Neural crest cell (in vitro differentiated cells): ENCODE measurements around the gene MED16. TPM values are rescaled to one million over a fixed set of nuclear protein-coding genes. Genes with fewer than 3 reads are reported as not detected.

Experiments used
- DNase-seq: peaks from one replicate; pipeline ENCODE4 v3.0.0; 2021; ENCODE audit warnings: low read depth, mixed read lengths, low spot score
- H3K27ac Mint-ChIP-seq: one replicate; pipeline ENCODE4 v1.8.0; 2021; ENCODE audit warnings: mild to moderate bottlenecking, mixed read lengths; ENCODE audit not compliant: unreplicated experiment
- H3K27me3 Mint-ChIP-seq: 2 replicates; pipeline ENCODE4 v1.8.0; 2021; ENCODE audit warnings: low read depth, mild to moderate bottlenecking, mixed read lengths
- H3K36me3 Mint-ChIP-seq: 2 replicates; pipeline ENCODE4 v1.8.0; 2021; ENCODE audit warnings: low read depth, mild to moderate bottlenecking, mixed read lengths
- H3K4me1 Mint-ChIP-seq: 2 replicates; pipeline ENCODE4 v1.8.0; 2021; ENCODE audit warnings: mixed read lengths
- H3K4me3 Mint-ChIP-seq: one replicate; pipeline ENCODE4 v1.8.0; 2021; ENCODE audit warnings: mild to moderate bottlenecking, mixed read lengths
- H3K9me3 Mint-ChIP-seq: 2 replicates; pipeline ENCODE4 v1.8.0; 2021; ENCODE audit warnings: mixed read lengths
- total RNA-seq: library from RNA; stranded (reverse); gene quantifications from 2 replicates; pipeline ENCODE4 v1.2.1, GENCODE V29; 2021
- TF ChIP-seq, protein P1 (sequence below): fragments of 200-600 bp; sonication (generic); conservative IDR thresholded peaks from 2 replicates; pipeline ENCODE4 v1.5.0; 2021; ENCODE audit warnings: antibody characterized with exemption, mild to moderate bottlenecking

The MED16 gene
- total RNA-seq, 1 donor from 2014 or later = 77.7 TPM

- no peaks in the 10 kb centered on the region for H3K36me3 Mint-ChIP-seq
- H3K4me3 Mint-ChIP-seq = peak overlapping the region; percentile 49
- no peak for DNase-seq
- peaks cover 3% of the 10 kb centered on the region for H3K27me3 Mint-ChIP-seq
- H3K9me3 Mint-ChIP-seq = no peaks in the 10 kb centered on the region
- no peak overlapping the region for H3K27ac Mint-ChIP-seq
- TF ChIP-seq, protein P1, sequence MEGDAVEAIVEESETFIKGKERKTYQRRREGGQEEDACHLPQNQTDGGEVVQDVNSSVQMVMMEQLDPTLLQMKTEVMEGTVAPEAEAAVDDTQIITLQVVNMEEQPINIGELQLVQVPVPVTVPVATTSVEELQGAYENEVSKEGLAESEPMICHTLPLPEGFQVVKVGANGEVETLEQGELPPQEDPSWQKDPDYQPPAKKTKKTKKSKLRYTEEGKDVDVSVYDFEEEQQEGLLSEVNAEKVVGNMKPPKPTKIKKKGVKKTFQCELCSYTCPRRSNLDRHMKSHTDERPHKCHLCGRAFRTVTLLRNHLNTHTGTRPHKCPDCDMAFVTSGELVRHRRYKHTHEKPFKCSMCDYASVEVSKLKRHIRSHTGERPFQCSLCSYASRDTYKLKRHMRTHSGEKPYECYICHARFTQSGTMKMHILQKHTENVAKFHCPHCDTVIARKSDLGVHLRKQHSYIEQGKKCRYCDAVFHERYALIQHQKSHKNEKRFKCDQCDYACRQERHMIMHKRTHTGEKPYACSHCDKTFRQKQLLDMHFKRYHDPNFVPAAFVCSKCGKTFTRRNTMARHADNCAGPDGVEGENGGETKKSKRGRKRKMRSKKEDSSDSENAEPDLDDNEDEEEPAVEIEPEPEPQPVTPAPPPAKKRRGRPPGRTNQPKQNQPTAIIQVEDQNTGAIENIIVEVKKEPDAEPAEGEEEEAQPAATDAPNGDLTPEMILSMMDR = no peak
- H3K4me1 Mint-ChIP-seq = peaks cover 4% of the 10 kb centered on the region
These were observed 36.9 kb upstream of the MED16 start for GRCh38 chr19:929891-930258.

- Mint-ChIP-seq H3K9me3 (no peaks in the 10 kb centered on the region), H3K27ac (no peak overlapping the region), H3K27me3 (peaks cover under 1% of the 10 kb centered on the region), H3K4me1 (peaks cover 4% of the 10 kb centered on the region), H3K36me3 (no peaks in the 10 kb centered on the region), H3K4me3 (no peak overlapping the region)
- DNase-seq = no peak
- TF ChIP-seq, protein P1 = no peak
These were observed 36.4 kb upstream of the MED16 start for GRCh38 chr19:929203-929890.

DNA sequence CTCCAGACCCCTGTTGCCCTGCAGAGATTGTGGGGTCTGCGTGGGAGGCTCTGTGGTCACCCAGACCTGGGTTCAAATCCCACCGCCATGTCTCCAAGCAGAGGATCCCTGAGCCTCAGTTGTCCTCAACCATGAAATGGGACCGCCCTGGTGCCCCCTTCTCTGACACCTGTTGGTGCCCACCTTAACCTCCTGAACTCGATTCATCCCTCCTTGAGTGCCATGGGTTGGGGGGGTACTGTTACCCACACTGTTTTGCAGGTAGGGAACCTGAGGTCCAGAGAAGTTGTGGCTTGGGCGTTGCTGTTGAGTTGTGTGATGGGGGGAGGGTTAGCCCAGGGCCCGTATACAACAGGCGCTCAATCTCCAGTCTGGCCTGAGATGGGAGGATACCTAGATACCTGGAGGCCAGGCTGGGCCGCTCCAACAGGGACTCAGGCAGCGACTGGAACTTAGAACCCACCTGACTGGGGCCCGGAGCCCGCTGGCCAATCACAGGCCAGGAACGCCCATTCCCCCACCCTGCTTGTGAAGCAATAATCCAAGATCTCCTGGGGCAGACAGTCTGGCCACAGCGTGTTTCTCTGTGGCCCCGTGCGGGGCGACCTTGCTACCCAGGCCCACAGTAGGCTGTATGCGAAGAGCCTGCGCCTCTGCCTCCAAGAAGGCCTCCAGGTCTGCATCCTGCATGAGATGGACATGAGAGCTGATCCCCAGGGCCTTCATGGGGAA lies 35.6 kb upstream of the MED16 start:
- TF ChIP-seq, protein P1 = no peak
- Mint-ChIP-seq H3K27ac (no peak overlapping the region), H3K27me3 (peaks cover 4% of the 10 kb centered on the region), H3K4me3 (peak overlapping the region; percentile 66), H3K36me3 (no peaks in the 10 kb centered on the region), H3K4me1 (peaks cover 4% of the 10 kb centered on the region), H3K9me3 (no peaks in the 10 kb centered on the region)
- no peak for DNase-seq

- TF ChIP-seq, protein P1 = no peak
- peaks cover 9% of the 10 kb centered on the region for H3K27me3 Mint-ChIP-seq
- DNase-seq = no peak
- no peak overlapping the region for H3K27ac Mint-ChIP-seq
- no peaks in the 10 kb centered on the region for H3K9me3 Mint-ChIP-seq
- no peaks in the 10 kb centered on the region for H3K36me3 Mint-ChIP-seq
- H3K4me3 Mint-ChIP-seq = peak overlapping the region; percentile 95
- H3K4me1 Mint-ChIP-seq = peaks cover 7% of the 10 kb centered on the region
These were observed 34.9 kb upstream of the MED16 start for GRCh38 chr19:927780-928401.

- peaks cover 4% of the 10 kb centered on the region for H3K4me1 Mint-ChIP-seq
- no peak overlapping the region for H3K27ac Mint-ChIP-seq
- H3K9me3 Mint-ChIP-seq = no peaks in the 10 kb centered on the region
- TF ChIP-seq, protein P1 = no peak
- DNase-seq = peak; percentile 54
- H3K36me3 Mint-ChIP-seq = no peaks in the 10 kb centered on the region
- H3K4me3 Mint-ChIP-seq = peak overlapping the region; percentile 95
- peaks cover 9% of the 10 kb centered on the region for H3K27me3 Mint-ChIP-seq
These were observed 34.4 kb upstream of the MED16 start for GRCh38 chr19:927351-927779.
